Measurements from ENCODE around the gene LCP2.
A peak's percentile ranks its signal among the peaks of the same experiment; 100 is the strongest.

Gene LCP2

DNA sequence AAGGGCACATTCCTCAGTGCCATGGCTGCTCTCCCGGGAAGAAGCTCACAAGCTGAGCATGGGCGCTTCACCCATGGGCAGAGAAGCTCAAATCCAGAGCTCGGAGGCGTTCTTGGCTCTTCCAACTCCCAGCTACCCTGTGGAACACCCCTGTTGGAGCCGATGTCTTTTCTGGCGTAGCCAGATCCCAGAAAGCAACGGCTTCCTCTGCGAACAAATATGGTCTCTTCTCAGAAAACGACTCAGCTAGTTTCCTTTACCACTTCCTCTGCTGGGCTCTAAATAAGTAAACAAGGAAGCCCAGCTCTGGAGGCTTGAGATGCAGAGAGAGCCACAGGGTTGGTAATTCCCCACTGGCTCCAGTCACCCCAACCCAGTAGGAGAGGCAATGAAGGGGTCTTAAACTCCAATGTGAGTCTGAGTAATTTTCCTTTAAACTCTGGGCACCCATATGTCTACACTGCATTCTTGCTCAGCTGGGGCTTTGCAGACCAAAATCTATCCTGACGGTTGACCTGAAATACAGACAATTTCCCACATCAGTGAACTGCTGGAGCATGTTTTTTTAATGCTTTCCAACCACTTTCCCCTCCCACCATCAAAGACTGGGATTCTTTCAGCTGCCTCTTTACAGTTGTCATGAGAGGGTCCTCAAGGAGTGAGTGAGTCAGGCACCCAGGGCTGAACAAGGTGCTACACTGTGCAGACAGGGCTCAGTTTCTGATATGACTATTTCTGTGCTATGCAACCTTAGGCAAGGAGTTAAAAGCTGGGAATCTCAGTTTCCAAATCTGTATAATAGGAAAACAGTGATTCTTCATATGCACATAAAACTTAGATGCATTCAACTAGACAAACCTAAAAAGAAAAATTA lies at the start of gene LCP2:
Gene LCP2 (minus strand): TSS at position 189 of the 874 bp plus-strand sequence. CDS start 166 bp downstream, at position 23.
- DNase-seq (ENCODE audit: low read depth in 2 of 2), result no peak

DNA sequence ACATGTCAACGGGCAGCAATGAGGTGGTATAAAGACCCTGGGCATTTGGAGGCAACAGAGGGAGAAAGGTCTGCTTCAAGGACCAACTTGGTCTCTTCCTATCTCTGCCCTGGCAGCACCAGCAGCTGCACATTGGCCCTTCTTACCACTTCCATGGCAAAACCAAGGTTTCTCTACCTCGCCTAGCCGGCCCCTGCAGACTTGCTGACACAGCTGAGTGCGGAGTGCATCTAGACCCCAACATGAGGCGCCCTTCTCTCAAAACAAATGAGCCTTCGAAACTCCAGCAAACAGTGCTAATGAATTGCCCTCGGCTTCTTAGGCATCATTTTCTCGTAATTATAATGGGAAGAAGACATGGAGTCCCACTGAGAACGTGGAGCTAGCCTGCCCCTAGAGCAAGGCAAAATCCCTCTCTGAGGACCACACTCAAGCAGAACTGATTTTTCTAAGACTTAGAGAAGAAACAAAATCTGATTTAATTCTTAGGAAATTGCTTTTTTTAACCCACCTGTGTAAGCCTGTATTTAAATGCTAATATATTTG lies 49.5 kb upstream of the LCP2 start:
- DNase-seq (ENCODE audit: low read depth in 2 of 2), result no peak

DNA sequence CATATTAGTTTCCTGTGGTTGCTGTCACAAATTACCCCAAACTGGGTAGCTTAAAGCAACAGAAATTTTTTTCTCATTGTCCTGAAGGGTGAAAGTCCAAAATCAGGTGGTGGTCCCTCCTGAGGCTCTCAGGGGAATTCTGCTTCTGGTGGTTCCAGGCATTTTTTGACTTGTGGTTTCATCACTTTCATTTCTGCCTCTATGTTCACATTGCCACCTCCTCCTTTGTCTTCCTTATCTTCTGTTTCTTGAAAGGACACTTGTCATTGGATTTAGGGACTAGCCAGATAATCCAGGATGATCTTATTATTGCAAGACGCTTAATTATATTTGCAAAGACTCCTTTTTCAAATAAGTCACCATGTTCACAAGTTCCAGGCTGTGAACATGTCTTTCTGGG lies 48.4 kb upstream of the LCP2 start:
- DNase-seq (ENCODE audit: low read depth in 2 of 2), result no peak

DNA sequence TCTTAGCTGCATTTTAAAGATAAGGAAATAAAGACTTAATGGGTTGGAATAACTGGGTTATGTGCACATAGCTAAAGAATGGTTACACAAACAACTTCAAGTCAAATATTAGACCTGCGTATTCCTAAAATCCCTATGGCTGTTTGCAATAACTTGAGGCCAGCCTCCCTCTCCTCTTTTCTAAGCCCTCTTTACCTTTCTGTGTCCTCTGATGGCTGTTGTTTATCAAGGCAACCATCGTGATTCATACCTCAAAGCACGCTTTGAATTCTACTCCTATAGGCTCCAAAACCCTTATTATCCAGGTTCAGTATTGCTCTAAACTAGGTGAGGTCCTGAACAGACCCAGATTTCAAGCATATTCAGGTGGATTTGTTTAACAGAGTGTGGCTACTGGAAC lies 45.6 kb upstream of the LCP2 start:
- DNase-seq (ENCODE audit: low read depth in 2 of 2), result no peak

DNA sequence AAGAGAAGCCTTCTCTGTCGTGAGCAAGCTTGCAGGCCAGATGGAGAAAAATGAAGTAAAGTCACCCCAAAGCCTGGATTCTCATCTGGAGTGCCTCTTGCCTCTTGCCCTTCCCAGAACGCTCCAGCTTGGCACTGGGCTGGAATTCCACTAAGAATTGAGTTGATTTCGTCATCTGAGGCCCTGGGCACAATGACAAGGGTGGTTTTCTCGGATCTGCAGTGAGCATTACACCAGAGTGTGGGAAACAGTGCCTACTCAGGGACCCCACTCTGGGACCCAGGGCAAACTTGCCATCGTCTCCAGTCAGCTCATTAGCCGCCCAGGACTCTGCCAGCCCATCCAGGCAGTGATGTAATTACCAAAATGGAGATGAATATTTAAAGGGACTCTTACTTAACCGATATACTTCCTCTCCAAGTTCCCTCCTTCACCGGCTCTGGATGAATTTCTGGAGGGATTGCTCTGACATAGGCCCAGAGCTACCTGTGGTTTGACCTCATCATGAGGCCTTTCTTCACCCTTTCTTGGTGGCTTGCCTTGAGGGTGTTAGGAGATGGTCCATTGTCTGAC lies 44.7 kb upstream of the LCP2 start:
- no peak for DNase-seq (ENCODE audit: low read depth in 2 of 2)

DNA sequence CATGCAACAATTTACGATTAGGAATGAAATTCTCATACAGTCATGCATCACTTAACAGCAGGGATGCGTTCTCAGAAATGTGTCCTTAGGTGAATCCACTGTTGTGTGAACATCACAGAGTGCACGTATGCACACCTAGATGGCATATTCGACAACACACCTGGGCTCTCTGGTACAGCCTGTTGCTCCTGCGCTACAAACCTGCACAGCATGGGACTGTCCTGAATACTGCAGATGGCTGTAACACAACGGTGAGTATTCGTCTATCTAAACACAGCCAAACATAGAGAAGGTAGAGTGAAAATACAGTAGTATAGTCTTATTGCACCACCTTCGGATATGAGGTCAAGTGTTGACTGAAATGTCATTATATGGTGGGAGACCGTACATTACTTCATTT lies 44.0 kb upstream of the LCP2 start:
- DNase-seq (ENCODE audit: low read depth in 2 of 2), result no peak

DNA sequence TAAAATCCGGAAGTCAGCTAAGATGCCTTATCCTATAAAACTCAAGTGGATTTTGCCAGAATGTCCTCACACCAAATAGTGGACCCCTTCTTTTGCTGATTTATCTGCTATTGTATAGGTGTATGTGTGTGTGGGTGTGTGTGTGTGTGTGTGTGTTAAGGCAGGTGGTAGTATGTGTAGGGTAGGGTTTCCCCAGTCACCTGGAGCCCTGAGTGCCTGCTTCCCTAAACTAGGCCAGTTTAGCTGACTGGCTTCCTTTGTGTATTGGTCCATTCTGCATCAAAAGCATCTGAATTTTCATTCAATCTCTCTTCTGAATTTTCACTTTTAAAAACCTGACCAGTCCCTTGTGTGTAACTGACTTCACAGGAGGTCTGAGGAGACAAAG lies 42.2 kb upstream of the LCP2 start:
- DNase-seq (ENCODE audit: low read depth in 2 of 2), result no peak

DNA sequence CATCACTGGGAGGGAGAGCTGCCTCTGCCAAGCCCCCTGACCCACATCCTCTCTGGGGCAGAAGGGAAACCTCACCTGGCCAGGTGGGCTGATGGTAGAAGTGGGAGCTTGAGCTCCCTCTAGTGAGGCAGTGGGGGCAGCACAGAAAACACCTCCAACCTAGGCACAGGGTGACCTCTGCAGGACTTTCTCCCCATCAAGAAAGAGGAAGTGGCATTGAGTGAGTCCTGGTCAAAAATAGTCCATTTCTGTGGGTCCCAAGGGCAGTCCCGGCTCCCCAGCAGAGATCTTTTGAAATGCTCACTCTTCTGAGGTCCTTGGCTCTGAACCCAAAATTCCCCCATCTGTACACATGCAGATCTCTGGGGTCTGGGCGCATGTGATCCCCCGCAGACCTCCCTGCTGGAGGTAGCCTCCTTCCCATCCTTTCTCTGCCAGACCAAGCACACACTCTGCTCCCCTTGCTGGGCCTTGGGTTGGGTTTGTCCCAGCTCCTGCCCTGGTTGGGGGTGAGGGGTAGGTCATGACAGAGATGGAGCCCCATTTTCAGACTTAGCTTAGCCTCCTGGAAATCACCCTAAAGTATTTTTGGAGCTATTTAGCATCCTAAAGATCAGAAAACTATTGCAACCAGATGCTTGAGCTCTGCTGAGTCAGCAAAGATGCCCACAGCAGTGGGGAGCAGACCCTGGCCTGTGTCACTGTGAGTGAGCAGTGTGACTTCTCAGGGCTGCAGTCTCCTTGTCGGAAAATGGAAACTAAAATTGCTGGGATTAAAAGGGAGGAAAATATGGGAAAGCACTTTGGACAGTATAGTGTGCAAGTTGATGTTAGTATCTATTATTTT lies 41.6 kb upstream of the LCP2 start:
- DNase-seq (ENCODE audit: low read depth in 2 of 2), result peak in 1 of 2 donors; percentile 43

DNA sequence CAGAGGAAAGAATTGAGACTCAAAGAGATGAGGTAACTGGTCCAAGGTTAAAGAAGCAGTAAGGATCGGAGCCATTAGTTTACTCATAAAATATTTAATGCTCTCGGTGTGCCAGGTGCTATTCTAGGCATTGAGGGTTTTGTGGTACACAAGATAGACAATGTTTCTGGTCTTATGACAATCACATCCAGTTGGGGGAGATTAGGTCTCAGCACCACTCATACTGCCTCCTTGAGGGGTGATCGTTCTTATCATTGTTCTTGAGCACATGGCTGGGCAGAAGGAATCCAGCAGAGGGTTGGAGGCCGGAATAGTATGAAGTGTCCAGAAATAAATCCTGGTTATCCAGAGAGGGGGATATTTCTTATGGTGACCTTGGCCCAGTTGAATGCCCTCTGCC lies 40.7 kb upstream of the LCP2 start:
- no peak for DNase-seq (ENCODE audit: low read depth in 2 of 2)

DNA sequence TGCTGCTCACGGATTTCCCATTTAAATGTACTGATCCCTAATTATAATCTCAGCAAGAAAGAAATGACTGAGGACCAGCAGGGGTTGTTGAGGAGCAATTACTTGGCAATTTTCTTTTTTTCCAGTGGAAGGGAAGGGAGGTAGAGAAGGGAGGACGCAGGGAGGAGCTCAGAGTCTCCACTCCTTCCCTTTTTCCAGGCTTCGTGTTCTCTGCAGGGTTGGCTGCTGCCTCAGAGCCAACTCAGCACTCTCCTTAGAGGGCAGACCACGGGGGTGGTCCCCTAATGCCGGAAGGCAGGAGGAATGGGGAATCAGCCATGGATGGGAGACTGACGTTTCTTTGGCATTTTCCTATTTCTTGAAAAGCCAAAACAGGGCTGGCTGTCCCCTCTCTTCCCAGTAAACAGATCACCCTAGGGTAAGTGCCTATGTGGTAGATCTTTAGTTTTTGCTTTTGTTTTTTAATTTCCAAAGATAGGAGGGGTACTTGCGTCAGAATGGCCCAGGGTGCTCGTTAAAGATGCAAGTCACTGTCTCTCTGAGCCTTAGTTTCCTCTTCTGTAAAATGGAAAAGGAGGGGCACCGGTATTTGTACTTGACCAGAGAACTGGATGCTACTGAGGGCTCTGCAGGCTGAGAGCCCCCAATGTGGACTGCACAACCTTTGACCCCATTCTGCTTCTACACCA lies 39.6 kb upstream of the LCP2 start:
- DNase-seq (ENCODE audit: low read depth in 2 of 2), result no peak

DNA sequence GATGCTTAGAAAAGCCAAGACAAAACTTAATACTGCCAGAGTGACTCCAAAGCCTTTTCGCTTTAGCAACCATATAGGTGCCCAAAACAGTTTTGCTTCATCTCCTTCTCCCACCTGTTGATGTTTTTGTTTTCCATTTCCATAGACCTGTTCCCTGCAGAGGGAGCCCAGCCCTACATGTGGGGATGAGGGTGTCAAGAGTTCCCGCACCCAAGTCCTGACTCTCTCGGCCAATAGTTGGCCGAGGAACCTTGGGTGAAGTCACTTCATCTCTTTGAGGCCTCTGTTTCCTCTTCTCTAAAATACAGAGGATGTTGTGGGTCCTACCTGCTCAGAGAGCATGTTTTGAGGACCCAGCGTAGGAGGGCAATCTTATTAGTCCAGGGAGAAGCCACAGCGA lies 38.5 kb upstream of the LCP2 start:
- DNase-seq (ENCODE audit: low read depth in 2 of 2), result no peak

DNA sequence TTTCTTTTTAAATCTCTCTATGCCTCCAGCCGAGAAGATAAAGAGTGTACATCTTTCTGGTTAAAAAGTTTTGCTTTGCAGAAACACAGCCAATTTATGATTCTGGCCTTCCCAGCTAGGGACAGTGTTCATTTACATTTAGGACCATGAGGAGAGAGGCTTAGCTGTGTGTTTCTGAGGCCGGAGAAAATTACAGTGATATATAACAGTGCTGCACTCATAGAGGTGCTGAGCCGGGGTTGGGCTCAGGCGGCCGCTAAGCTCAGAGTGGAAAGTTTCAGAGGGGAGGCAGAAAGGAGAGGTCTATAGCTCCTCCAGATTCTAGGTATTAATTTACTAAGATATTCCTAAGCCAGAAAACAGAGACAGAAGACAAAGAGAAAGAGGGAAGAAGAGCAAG lies 37.0 kb upstream of the LCP2 start:
- DNase-seq (ENCODE audit: low read depth in 2 of 2), result no peak

DNA sequence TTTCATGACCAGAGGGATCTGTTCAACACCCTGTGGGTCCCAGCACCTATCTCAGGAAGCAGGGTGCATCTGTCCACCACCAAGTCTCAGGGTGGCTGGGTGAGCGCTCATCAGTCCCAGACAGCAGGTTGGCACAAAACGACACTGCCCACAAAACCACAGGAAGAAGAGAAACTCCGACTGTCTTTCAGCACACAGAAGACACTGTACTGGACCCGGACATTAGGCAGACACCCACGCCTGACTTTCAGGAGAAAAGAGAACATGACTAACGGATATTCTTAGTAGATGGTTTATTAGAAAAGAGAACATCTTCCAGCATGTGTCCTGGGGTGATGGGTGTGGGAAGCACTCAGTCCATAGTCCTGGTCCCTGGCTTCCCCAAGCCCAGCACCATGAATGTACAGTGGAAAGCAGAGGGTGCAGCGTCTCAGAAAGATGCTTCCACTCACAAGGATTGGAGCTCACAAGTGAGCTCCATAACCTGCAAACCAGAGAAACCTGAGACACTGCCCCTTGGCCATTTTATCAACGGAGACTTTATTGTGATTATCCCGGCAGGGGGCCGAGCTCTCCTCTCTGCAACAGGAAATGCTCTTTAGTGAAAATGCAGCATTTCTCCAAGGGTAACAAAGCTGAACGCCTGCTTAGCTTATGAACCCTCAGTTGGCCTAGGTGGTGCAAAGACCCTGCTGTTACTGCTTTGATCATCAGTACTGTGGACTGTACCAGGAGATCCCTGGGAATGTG lies 35.8 kb upstream of the LCP2 start:
- peak; percentile 40 to 55 for DNase-seq (ENCODE audit: low read depth in 2 of 2)

DNA sequence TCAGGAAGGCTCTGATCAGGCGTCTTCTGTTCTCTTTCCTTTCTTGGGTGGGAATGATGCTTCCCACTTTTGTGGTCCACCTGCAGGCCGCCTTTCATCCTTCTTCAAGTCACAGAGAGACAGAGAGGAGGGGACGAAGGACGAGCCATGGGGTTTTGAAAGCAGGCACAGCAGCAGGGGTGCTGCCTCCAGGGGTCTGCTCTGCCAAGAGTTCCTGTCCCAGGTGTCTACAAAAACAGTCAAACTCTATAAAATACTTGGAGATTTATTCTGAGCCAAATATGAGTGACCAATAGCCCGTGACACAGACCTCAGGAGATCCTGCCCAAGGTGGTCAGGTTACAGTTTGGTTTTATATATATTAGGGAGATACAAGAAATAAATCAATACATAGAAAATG lies 34.5 kb upstream of the LCP2 start:
- DNase-seq (ENCODE audit: low read depth in 2 of 2), result no peak

DNA sequence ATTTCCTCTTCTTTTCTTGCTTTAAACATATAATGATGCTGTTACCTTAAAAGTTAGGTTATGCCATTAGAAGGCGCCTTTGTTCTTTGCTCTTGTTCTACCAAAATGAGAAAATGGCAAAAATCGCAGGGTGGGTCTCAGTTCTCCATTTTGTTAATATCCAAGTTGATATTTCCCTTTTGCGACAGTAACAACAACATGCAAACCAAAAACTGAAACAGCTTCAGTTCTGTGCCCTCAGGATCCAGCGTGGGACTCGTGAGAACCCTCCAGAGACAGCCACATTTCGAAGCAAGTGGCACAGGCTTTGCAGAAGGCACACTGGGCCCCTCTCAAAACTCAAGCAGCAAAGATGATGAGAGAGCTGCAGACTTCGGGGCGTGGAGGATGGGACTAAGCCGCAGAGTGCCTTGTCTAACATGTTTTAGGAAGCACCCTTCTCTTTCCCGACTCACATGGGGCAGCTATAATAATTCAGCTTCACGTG lies 33.0 kb upstream of the LCP2 start:
- no peak for DNase-seq (ENCODE audit: low read depth in 2 of 2)

DNA sequence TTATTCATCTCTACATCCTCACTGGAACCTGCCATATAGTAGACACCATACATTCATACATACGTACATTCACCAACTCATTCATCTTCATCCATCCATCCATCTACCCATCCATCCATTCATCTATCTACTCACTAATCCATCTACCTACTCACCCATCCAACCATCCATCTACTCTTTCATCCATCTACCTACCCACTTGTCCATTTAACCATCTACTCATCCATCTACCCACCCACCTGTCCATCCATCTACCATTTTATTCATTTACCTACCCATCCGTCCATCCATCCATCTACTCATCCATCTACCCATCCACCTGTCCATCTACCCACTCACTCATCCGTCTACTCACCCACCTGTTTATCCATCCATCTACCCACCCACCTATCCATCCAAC lies 31.9 kb upstream of the LCP2 start:
- no peak for DNase-seq (ENCODE audit: low read depth in 2 of 2)

DNA sequence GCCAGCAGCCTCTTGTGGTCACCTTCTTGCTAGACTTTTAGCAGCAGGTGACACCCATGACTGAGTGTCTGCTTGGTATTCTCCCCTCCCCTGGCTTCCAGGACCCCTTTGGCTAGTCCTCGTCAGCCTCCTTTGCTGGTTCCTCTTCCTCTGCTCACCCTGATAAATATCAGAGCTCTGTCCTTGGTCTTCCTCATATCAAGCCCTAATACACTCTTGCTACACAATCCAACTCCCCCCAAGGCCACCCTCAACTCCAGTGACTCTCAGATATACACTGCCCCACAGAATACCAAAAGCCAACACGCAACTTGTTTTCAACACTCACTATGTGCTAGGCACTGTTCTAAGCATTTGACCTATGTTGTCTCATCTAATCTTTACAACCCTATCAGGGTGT lies 30.3 kb upstream of the LCP2 start:
- DNase-seq (ENCODE audit: low read depth in 2 of 2), result no peak

DNA sequence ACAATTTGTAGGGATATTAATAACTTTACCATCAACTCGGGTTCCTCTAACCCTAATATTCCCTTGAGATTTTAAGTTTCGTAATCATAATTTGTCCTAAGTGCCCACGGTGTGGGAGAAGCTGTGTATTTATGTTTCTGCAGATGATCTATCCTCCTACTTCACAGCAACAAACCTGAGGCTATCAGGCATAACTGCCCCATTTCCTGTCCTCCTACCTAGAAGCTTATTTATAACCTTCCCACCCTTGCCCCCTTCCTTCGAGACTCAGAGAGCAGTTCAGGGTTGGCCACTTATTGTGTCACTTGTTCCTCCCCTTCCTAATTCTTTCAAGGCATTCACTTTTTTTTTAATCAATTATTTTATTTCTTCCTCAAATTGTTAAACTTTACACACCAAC lies 29.6 kb upstream of the LCP2 start:
- no peak for DNase-seq (ENCODE audit: low read depth in 2 of 2)

DNA sequence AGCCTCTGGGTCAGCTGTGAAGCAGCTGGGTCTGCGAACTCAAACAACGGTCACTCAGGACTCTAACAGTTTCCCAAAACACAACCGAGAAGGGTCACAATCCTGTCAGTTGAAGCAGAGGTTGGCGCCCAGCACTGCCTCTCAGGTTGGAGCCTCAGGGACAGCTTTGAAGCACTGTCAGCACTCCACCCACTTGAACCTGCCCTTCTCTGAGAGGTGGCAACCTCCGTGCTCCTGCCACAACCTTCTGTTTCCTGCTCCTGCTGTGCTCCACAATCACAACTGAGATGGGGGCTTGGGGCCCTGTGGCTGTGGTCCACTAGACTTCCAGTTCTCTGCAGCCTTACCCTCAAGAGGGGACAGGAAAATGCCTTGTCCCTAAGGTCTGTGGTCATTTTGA lies 21.7 kb upstream of the LCP2 start:
- DNase-seq (ENCODE audit: low read depth in 2 of 2), result no peak

DNA sequence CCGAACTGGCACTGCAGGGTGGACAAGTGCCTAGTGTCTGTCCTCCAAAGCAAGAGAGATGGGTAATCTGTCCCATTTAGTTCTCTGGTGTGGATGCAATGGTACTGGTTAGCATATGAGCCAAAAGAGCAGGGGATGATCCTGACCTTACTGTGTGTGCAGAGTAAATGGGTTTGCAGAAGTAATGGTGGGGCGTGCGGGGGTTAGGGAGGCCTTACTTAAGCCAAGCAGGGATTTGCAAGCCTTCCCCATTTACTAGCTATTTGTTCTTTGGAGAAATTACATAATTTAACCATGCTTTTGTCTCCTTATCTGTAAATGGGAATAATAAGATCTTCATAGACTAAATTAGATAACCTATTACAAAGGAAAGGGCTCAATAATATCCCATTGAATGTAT lies 19.9 kb upstream of the LCP2 start:
- no peak for DNase-seq (ENCODE audit: low read depth in 2 of 2)

DNA sequence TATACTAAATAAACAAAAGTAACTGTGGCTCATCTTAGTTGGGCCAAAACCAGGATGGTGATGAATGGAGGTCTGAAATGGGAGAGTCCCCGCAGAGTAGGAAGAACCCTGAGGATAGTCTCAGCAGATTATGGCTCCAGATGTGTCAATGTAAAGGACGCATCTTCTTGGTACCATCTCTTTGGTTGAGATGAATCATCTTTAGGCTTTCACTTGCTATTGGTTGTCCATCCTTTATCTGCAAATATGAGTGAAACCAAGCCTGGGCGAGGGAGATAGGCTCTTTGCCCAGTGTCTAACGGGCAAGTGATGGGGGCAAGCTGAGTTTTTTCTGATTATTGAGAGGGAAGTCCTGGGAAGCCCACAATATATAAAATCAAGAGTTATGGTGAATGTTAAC lies 19.4 kb upstream of the LCP2 start:
- DNase-seq (ENCODE audit: low read depth in 2 of 2), result no peak
